ENCODE data around the gene PLEKHD1.
A peak's percentile ranks its signal among the peaks of the same experiment; 100 is the strongest.
"Not testable (repeated sequence)": the region's sequence is repeated elsewhere in the genome, so short reads cannot be mapped to it uniquely, and the experiment has no call there.

PLEKHD1 gene

GRCh38 chr14:69484444-69485314 lies at the start of gene PLEKHD1:
Gene PLEKHD1, plus strand, starts transcription at chr14:69484728. Its CDS starts 238 bp downstream, at chr14:69484966.
- no peak for DNase-seq (ENCODE audit: low spot score)

- DNase-seq (ENCODE audit: low spot score) = no peak
Observed at GRCh38 chr14:69439521-69440270, 44.8 kb upstream of the PLEKHD1 start.

GRCh38 chr14:69441948-69442347 lies 42.6 kb upstream of the PLEKHD1 start:
- DNase-seq (ENCODE audit: low spot score) = no peak

GRCh38 chr14:69443296-69443805 lies 41.2 kb upstream of the PLEKHD1 start:
- DNase-seq (ENCODE audit: low spot score) = no peak

- DNase-seq (ENCODE audit: low spot score) = no peak
Observed at GRCh38 chr14:69449216-69449615, 35.3 kb upstream of the PLEKHD1 start.

- no peak for DNase-seq (ENCODE audit: low spot score)
Observed at GRCh38 chr14:69451941-69452340, 32.6 kb upstream of the PLEKHD1 start.

- no peak for DNase-seq (ENCODE audit: low spot score)
Observed at GRCh38 chr14:69458350-69458749, 26.2 kb upstream of the PLEKHD1 start.

- no peak for DNase-seq (ENCODE audit: low spot score)
Observed at GRCh38 chr14:69459122-69459521, 25.4 kb upstream of the PLEKHD1 start.

- DNase-seq (ENCODE audit: low spot score) = peak; percentile 60
Observed at GRCh38 chr14:69460093-69460701, 24.3 kb upstream of the PLEKHD1 start.

GRCh38 chr14:69464379-69464778 lies 20.1 kb upstream of the PLEKHD1 start:
- DNase-seq (ENCODE audit: low spot score) = no peak

GRCh38 chr14:69464829-69465228 lies 19.7 kb upstream of the PLEKHD1 start:
- DNase-seq (ENCODE audit: low spot score) = no peak

GRCh38 chr14:69468949-69469348 lies 15.6 kb upstream of the PLEKHD1 start:
- no peak for DNase-seq (ENCODE audit: low spot score)

GRCh38 chr14:69471436-69471835 lies 13.1 kb upstream of the PLEKHD1 start:
- no peak for DNase-seq (ENCODE audit: low spot score)

GRCh38 chr14:69471916-69472315 lies 12.6 kb upstream of the PLEKHD1 start:
- DNase-seq (ENCODE audit: low spot score) = no peak

- no peak for DNase-seq (ENCODE audit: low spot score)
Observed at GRCh38 chr14:69473260-69473659, 11.3 kb upstream of the PLEKHD1 start.

GRCh38 chr14:69473946-69474345 lies 10.6 kb upstream of the PLEKHD1 start:
- no peak for DNase-seq (ENCODE audit: low spot score)

- no peak for DNase-seq (ENCODE audit: low spot score)
Observed at GRCh38 chr14:69475194-69475818, 9.2 kb upstream of the PLEKHD1 start.

GRCh38 chr14:69476824-69477450 lies 7.6 kb upstream of the PLEKHD1 start:
- not testable (repeated sequence) for DNase-seq (ENCODE audit: low spot score)

- DNase-seq (ENCODE audit: low spot score) = not testable (repeated sequence)
Observed at GRCh38 chr14:69478055-69478454, 6.5 kb upstream of the PLEKHD1 start.

- no peak for DNase-seq (ENCODE audit: low spot score)
Observed at GRCh38 chr14:69479696-69480095, 4.8 kb upstream of the PLEKHD1 start.

- no peak for DNase-seq (ENCODE audit: low spot score)
Observed at GRCh38 chr14:69480136-69480535, 4.4 kb upstream of the PLEKHD1 start.

All from globus pallidus (tissue), 1 donor.